ENCODE measurements around the gene FAM162A.

FAM162A gene

DNA sequence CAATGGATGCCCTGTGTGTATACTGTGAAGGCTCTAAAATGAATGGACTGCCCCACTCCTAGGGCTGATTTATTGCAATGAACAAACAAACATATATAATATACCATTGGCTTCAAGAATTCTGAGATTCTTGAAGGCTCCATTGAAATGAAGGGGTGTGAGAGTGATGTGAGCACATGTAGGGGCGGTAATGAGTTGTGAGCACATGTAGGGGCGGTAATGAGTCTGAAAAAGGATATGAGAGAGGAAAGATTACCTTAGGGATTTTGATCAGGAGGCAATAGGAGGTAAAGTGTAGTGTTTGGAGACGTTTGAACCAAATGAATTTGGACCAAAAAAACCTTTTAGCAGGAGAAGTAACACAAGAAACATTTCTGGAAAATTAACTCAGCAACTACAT, 3.7 kb downstream of the FAM162A start:
- H3K9me3 ChIP-seq (ENCODE audit: control insufficient read depth, insufficient read depth, low read length): no peaks in the 10 kb centered on the region
- no peak for DNase-seq (ENCODE audit: low read depth, low spot score)
- no peaks in the 10 kb centered on the region for H3K4me1 ChIP-seq (ENCODE audit: control insufficient read depth, insufficient read depth, low read length)
- H3K27ac ChIP-seq (ENCODE audit: low read length): no peak overlapping the region
- no CpG with 5 or more reads among the region's 3 CpGs for WGBS (ENCODE audit: insufficient coverage, insufficient read length)
- H3K27me3 ChIP-seq (ENCODE audit: control insufficient read depth, insufficient read depth, low read length): no peaks in the 10 kb centered on the region
- H3K4me3 ChIP-seq (ENCODE audit: low read length): no peak overlapping the region
- H3K36me3 ChIP-seq (ENCODE audit: control insufficient read depth, insufficient read depth, low read length): no peaks in the 10 kb centered on the region

DNA sequence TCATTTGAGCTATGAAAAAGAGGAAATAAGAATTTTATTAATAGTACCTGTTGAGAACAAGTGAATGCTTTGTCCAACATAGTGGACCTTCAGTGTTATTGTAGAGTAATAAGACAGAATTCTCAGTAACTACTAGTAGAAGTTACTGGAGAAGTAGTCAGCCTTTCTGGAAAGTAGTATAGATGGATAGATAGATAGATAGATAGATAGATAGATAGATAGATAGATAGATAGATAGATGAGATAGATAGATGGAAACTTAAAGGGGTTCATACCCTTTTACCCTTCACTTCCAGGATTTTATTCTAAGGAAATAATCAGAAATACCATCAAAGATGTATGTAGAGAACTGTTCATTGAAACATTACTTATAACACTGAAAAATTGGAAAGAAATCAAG, 5.2 kb downstream of the FAM162A start:
- no peaks in the 10 kb centered on the region for H3K27me3 ChIP-seq (ENCODE audit: control insufficient read depth, insufficient read depth, low read length)
- no peaks in the 10 kb centered on the region for H3K9me3 ChIP-seq (ENCODE audit: control insufficient read depth, insufficient read depth, low read length)
- no peak for DNase-seq (ENCODE audit: low read depth, low spot score)
- H3K27ac ChIP-seq (ENCODE audit: low read length): no peak overlapping the region
- H3K4me3 ChIP-seq (ENCODE audit: low read length): no peak overlapping the region
- H3K36me3 ChIP-seq (ENCODE audit: control insufficient read depth, insufficient read depth, low read length): no peaks in the 10 kb centered on the region
- H3K4me1 ChIP-seq (ENCODE audit: control insufficient read depth, insufficient read depth, low read length): no peaks in the 10 kb centered on the region

DNA sequence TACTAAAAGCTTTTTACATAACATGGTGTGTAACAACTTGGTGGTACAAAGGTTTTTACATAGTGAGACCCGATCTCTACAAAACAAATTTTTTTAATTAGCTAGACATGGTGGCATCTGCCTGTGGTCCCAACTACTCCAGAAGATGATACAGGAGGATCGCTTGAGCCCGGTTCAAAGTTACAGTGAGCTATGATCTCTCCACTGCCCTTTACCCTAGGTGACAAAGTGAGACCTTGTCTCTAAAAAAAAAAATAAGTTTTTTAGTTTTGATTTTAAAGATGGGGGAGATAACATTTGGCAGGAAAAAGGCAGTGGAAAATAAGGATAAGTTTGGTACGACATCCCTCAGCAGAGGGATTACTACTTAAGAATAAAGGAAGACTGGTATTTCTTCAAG, 5.9 kb downstream of the FAM162A start:
- no peaks in the 10 kb centered on the region for H3K36me3 ChIP-seq (ENCODE audit: control insufficient read depth, insufficient read depth, low read length)
- no CpG with 5 or more reads among the region's 4 CpGs for WGBS (ENCODE audit: insufficient coverage, insufficient read length)

DNA sequence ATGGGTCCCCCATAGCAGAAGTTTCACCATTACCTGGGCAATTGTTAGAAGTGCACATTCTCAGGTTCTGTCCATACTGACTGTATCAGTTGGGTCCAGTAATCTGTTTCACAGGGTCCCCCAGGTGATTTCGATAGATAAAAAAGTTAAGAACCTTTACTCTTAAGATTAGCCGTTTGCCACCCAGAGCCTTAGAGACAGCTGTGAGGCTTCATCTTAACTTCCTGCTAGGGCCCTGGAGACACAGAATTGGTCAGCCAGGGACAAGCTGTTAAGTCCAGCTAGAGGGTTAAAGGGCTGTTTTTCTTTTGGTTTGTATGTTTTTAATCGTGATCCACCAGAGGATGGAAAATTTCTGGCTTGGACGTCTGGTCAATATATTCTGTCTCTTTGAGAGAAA, 6.7 kb downstream of the FAM162A start:
- no peak for DNase-seq (ENCODE audit: low read depth, low spot score)
- Histone ChIP-seq H3K4me1 (ENCODE audit: control insufficient read depth, insufficient read depth, low read length) (no peaks in the 10 kb centered on the region), H3K27me3 (ENCODE audit: control insufficient read depth, insufficient read depth, low read length) (no peaks in the 10 kb centered on the region), H3K9me3 (ENCODE audit: control insufficient read depth, insufficient read depth, low read length) (no peaks in the 10 kb centered on the region), H3K27ac (ENCODE audit: low read length) (no peak overlapping the region), H3K36me3 (ENCODE audit: control insufficient read depth, insufficient read depth, low read length) (no peaks in the 10 kb centered on the region), H3K4me3 (ENCODE audit: low read length) (no peak overlapping the region)
- no CpG with 5 or more reads among the region's 4 CpGs for WGBS (ENCODE audit: insufficient coverage, insufficient read length)

More for the DNA sequence above, 5.9 kb downstream of the FAM162A start:
- no peak for DNase-seq (ENCODE audit: low read depth, low spot score)
- Histone ChIP-seq H3K27ac (ENCODE audit: low read length) (no peak overlapping the region), H3K9me3 (ENCODE audit: control insufficient read depth, insufficient read depth, low read length) (no peaks in the 10 kb centered on the region), H3K4me3 (ENCODE audit: low read length) (no peak overlapping the region), H3K4me1 (ENCODE audit: control insufficient read depth, insufficient read depth, low read length) (no peaks in the 10 kb centered on the region), H3K27me3 (ENCODE audit: control insufficient read depth, insufficient read depth, low read length) (no peaks in the 10 kb centered on the region)

DNA sequence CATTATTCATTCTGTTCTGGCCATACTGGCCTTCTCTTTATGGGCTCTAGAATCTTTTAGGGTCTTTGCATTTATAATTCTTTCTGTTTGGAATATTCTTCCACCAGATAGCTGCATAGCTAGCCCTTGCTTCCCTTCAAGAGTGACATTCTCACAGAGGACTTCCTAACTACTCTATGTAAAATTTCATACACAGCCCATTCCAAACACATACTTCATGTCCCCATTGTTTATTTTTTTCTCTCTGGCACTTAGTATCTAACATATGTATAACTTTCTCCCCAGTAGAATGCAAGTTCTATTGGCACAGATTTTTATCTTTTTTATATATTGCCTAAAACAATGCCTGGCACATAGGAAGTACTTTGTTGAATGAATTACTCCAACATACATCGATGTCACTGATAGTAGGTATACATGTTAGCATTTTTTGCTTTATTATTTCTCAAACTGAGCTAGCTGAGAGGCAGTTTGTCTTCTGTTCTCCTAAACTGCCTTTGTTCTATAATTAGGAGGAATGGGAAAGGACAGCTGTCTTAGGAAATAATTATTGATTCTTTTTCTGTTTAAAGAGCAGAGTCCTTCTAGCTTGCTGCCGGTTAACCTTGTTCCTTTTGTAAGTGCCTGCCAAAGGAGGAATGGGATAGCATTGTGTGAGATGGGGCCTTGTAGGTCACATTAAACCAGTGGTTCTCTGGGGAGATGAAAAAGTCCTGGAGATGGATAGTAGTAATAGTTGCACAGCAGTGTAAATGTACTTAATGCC, 7.9 kb downstream of the FAM162A start:
- Histone ChIP-seq H3K4me3 (ENCODE audit: low read length) (no peak overlapping the region), H3K9me3 (ENCODE audit: control insufficient read depth, insufficient read depth, low read length) (no peaks in the 10 kb centered on the region), H3K27me3 (ENCODE audit: control insufficient read depth, insufficient read depth, low read length) (no peaks in the 10 kb centered on the region), H3K27ac (ENCODE audit: low read length) (no peak overlapping the region), H3K36me3 (ENCODE audit: control insufficient read depth, insufficient read depth, low read length) (no peaks in the 10 kb centered on the region), H3K4me1 (ENCODE audit: control insufficient read depth, insufficient read depth, low read length) (no peaks in the 10 kb centered on the region)
- DNase-seq (ENCODE audit: low read depth, low spot score): no peak
- no CpG with 5 or more reads among the region's 2 CpGs for WGBS (ENCODE audit: insufficient coverage, insufficient read length)

DNA sequence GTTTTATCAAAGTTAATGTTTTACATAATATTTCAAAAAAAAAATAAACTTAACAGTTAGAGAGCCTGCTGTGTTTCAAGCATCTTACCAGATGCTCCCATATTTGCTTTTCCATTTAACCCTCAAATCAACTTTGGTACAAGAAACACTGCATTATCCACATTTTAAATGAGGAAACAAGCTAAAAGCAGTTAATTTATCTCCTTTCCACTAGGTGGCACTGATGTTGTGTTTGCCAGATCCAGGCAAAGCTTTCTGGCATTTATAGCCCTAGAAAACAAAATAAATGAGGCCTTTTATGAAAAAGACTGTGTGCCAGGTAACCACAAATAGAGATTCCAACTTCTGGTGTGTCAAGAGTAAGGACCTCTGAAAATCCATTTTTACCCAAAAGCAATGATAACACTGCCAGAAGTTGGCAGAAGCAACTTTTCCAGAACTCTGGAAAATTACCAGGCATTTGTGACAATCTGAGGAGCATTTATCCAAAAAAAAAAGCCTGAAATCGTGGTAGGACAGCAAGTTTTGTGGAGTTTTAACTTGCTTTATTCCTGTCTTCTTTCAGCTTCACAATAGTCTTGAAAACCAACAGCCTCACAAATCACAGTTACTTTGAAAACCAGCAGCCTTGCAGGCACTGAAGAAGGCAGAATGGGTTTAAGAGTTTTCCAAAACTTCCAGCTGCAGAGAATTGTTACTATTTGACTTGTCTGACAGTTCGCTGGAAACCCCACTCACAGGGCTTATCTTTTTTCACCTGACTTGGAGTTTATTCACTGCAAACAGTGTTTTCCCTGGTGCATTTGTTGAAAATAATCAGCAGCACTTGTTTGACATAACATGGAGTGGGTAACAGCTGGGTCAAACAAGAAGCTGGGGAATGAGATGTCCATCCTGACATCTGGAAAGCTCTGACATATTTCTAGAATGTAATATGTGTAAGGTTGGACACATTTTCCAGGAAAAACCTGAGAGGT, 9.2 kb downstream of the FAM162A start:
- Histone ChIP-seq H3K4me3 (ENCODE audit: low read length) (no peak overlapping the region), H3K4me1 (ENCODE audit: control insufficient read depth, insufficient read depth, low read length) (no peaks in the 10 kb centered on the region), H3K36me3 (ENCODE audit: control insufficient read depth, insufficient read depth, low read length) (no peaks in the 10 kb centered on the region), H3K27me3 (ENCODE audit: control insufficient read depth, insufficient read depth, low read length) (no peaks in the 10 kb centered on the region), H3K9me3 (ENCODE audit: control insufficient read depth, insufficient read depth, low read length) (no peaks in the 10 kb centered on the region), H3K27ac (ENCODE audit: low read length) (no peak overlapping the region)
- no peak for DNase-seq (ENCODE audit: low read depth, low spot score)
- no CpG with 5 or more reads among the region's 2 CpGs for WGBS (ENCODE audit: insufficient coverage, insufficient read length)

DNA sequence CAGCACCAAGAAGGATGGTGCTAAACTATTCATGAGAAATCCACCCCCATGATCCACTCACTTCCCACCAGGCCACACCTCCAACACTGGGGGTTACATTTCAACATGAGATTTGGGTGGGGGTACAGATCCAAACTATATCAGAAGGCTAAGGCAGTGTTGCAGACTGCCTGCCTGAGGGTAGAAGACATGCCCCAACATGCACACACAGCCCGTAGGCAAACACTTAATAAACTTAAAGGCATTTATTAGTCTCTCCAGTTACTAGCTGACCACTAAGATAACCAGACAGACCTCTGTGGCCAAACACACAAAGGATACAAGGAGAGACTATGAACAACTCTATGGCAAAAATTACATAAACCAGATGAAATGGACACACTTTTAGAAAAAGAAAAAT, 10.2 kb downstream of the FAM162A start:
- H3K4me3 ChIP-seq (ENCODE audit: low read length): no peak overlapping the region
- no CpG with 5 or more reads among the region's 1 CpG for WGBS (ENCODE audit: insufficient coverage, insufficient read length)
- H3K27ac ChIP-seq (ENCODE audit: low read length): no peak overlapping the region
- no peaks in the 10 kb centered on the region for H3K36me3 ChIP-seq (ENCODE audit: control insufficient read depth, insufficient read depth, low read length)
- H3K4me1 ChIP-seq (ENCODE audit: control insufficient read depth, insufficient read depth, low read length): no peaks in the 10 kb centered on the region
- H3K27me3 ChIP-seq (ENCODE audit: control insufficient read depth, insufficient read depth, low read length): no peaks in the 10 kb centered on the region
- no peaks in the 10 kb centered on the region for H3K9me3 ChIP-seq (ENCODE audit: control insufficient read depth, insufficient read depth, low read length)
- no peak for DNase-seq (ENCODE audit: low read depth, low spot score)

DNA sequence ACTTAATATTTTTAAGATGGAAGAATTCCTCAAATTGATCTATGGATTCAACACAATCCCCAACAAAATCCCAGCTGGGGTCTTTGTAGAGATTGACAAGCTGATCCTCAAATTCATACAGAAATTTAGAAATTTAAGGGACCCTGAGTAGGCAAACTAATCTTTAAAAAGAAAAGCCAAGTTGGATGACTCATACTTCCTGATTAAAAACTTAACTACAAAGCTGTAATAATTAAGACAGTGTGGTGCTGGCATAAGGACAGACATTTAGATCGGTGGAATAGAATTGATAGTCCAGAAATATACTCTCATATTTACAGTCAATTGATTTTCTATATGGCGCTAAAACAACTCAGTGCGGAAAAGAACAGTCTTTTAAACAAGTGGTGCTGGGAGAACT, 11.6 kb downstream of the FAM162A start:
- Histone ChIP-seq H3K9me3 (ENCODE audit: control insufficient read depth, insufficient read depth, low read length) (no peaks in the 10 kb centered on the region), H3K4me3 (ENCODE audit: low read length) (no peak overlapping the region), H3K27me3 (ENCODE audit: control insufficient read depth, insufficient read depth, low read length) (no peaks in the 10 kb centered on the region), H3K27ac (ENCODE audit: low read length) (no peak overlapping the region), H3K4me1 (ENCODE audit: control insufficient read depth, insufficient read depth, low read length) (no peaks in the 10 kb centered on the region), H3K36me3 (ENCODE audit: control insufficient read depth, insufficient read depth, low read length) (no peaks in the 10 kb centered on the region)
- no CpG with 5 or more reads among the region's 3 CpGs for WGBS (ENCODE audit: insufficient coverage, insufficient read length)
- no peak for DNase-seq (ENCODE audit: low read depth, low spot score)

DNA sequence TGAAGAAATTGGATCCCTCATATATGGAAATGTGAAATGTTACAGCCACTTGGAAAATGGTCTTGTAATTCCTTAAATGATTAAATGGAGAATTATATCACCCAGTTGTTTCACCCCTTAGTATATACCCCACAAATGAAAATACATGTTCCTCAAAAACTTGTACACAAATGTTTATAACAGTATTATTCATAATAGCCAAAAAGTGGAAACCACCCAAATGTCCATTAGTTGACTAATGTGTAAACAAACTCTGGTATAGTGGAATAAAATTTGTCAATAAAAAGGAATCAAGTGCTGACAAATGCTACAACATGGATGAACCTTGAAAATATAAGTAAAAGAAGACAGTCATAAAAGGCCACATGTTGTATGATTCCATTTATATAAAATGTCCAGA, 12.5 kb downstream of the FAM162A start:
- Histone ChIP-seq H3K9me3 (ENCODE audit: control insufficient read depth, insufficient read depth, low read length) (no peaks in the 10 kb centered on the region), H3K4me1 (ENCODE audit: control insufficient read depth, insufficient read depth, low read length) (no peaks in the 10 kb centered on the region), H3K36me3 (ENCODE audit: control insufficient read depth, insufficient read depth, low read length) (no peaks in the 10 kb centered on the region), H3K4me3 (ENCODE audit: low read length) (no peak overlapping the region), H3K27me3 (ENCODE audit: control insufficient read depth, insufficient read depth, low read length) (no peaks in the 10 kb centered on the region), H3K27ac (ENCODE audit: low read length) (no peak overlapping the region)
- no peak for DNase-seq (ENCODE audit: low read depth, low spot score)

DNA sequence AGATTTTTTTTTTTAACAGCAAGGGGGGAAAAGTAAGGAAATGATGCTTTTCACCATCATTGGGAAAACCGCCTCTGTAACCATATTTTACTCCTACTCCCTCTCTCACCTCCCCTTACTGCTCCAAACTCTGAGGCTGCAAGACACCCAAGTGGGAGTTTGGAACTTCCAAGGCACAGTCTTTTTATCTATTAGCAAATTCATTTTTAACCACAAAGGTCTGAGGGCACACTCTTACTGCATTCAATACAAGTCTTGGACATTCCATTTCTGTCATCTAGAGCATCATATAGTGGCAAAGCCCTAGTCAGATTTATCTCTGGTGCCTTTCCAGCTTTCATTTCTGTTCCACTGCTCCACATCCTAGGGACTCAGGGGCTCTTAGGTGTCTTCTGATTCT, 13.2 kb downstream of the FAM162A start:
- no peak for DNase-seq (ENCODE audit: low read depth, low spot score)
- Histone ChIP-seq H3K9me3 (ENCODE audit: control insufficient read depth, insufficient read depth, low read length) (no peaks in the 10 kb centered on the region), H3K36me3 (ENCODE audit: control insufficient read depth, insufficient read depth, low read length) (no peaks in the 10 kb centered on the region), H3K4me3 (ENCODE audit: low read length) (no peak overlapping the region), H3K27ac (ENCODE audit: low read length) (no peak overlapping the region), H3K4me1 (ENCODE audit: control insufficient read depth, insufficient read depth, low read length) (no peaks in the 10 kb centered on the region), H3K27me3 (ENCODE audit: control insufficient read depth, insufficient read depth, low read length) (no peaks in the 10 kb centered on the region)
- no CpG with 5 or more reads among the region's 1 CpG for WGBS (ENCODE audit: insufficient coverage, insufficient read length)
